B cell (primary cell): ENCODE results near the gene BIRC5. TPM values are rescaled to one million over a fixed set of nuclear protein-coding genes. Genes with fewer than 3 reads are reported as not detected.
"Not testable (repeated sequence)": the region's sequence is repeated elsewhere in the genome, so short reads cannot be mapped to it uniquely, and the experiment has no call there.

Source experiments
- ATAC-seq: fragments of 200-7000 bp; cut with Tn5 transposase; one replicate; pipeline ENCODE4 v1.10.0; 2021; ENCODE audit warnings: low read depth, mild to moderate bottlenecking, moderate number of reproducible peaks, moderate library complexity
- CTCF ChIA-PET: fragments of 350-600 bp; sonication (Branson Sonifier 250); formaldehyde crosslinking; loops from one replicate; lab custom pipeline; 2021; ENCODE audit warnings: antibody characterized with exemption, inconsistent platforms; lab: Charles Lee
- POLR2A ChIA-PET: fragments of 350-600 bp; sonication (Branson Sonifier 250); formaldehyde crosslinking; loops from one replicate; lab custom pipeline; 2021; ENCODE audit warnings: antibody characterized with exemption; lab: Charles Lee
- DNase-seq: peaks from one replicate; pipeline ENCODE4 v3.0.0; 2013
- H2AFZ ChIP-seq: 2 replicates; pipeline ENCODE4 v1.6.1; 2012; ENCODE audit warnings: mild to moderate bottlenecking, low read depth, low read length; ENCODE audit not compliant: insufficient read depth, poor library complexity, severe bottlenecking
- H3K27ac ChIP-seq, 2 donors: 1 replicate in 1 of 2; 2 replicates in 1 of 2; pipeline ENCODE4 v1.5.1; 2012 to 2013; ENCODE audit warnings: low read length in 2 of 2, mild to moderate bottlenecking in 2 of 2, moderate library complexity in 1 of 2
- H3K27me3 ChIP-seq, 4 experiments: fragments of 200-600 bp in 1 of 4; sonication (generic) in 1 of 4; replicated peaks in 1 of 4; 1 replicate in 2 of 4; 2 replicates in 2 of 4; pipeline versions ENCODE4 v1.6.1 to v1.7.0; 2013 to 2016; ENCODE audit warnings: low read length in 3 of 4, mild to moderate bottlenecking in 2 of 4, mixed read lengths in 1 of 4, moderate library complexity in 1 of 4; ENCODE audit not compliant: insufficient read depth in 4 of 4, control insufficient read depth in 3 of 4; ENCODE audit errors: control extremely low read depth in 1 of 4
- H3K36me3 ChIP-seq, 2 experiments: replicated peaks in 1 of 2; 1 replicate in 1 of 2; 2 replicates in 1 of 2; pipeline versions ENCODE4 v1.6.1 to v1.7.1; 2013; ENCODE audit warnings: low read length in 1 of 2; ENCODE audit not compliant: insufficient read depth in 2 of 2, control insufficient read depth in 1 of 2; ENCODE audit errors: control extremely low read depth in 1 of 2, extremely low read depth in 1 of 2
- H3K4me1 ChIP-seq, 2 donors: fragments of 200-600 bp in 1 of 2; sonication (generic) in 1 of 2; 1 replicate in 1 of 2; 2 replicates in 1 of 2; pipeline versions ENCODE4 v1.5.1 to v1.6.1; 2013 to 2017; ENCODE audit warnings: low read length in 2 of 2; ENCODE audit not compliant: control insufficient read depth in 2 of 2, insufficient read depth in 2 of 2
- H3K4me2 ChIP-seq: replicated peaks from 2 replicates; pipeline ENCODE3; 2012; ENCODE audit warnings: mild to moderate bottlenecking, low read depth, low read length; ENCODE audit not compliant: poor library complexity, severe bottlenecking
- H3K4me3 ChIP-seq, 5 experiments: fragments of 200-600 bp in 1 of 5; sonication (generic) in 1 of 5; 1 replicate in 3 of 5; 2 replicates in 2 of 5; pipeline versions ENCODE4 v1.5.1 to v1.7.0; 2011 to 2016; ENCODE audit warnings: low read length in 4 of 5, mild to moderate bottlenecking in 4 of 5, low read depth in 2 of 5, control low read depth in 1 of 5, moderate library complexity in 1 of 5; ENCODE audit not compliant: insufficient read depth in 1 of 5; ENCODE audit errors: control extremely low read depth in 1 of 5, extremely low read depth in 1 of 5
- H3K79me2 ChIP-seq: fragments of 200-600 bp; sonication (generic); one replicate; pipeline ENCODE4 v1.6.0; 2016; ENCODE audit warnings: low read length; ENCODE audit not compliant: control insufficient read depth, insufficient read depth
- H3K9ac ChIP-seq: fragments of 200-600 bp; sonication (generic); 2 replicates; pipeline ENCODE4 v1.6.1; 2017; ENCODE audit warnings: mild to moderate bottlenecking, low read length, moderate library complexity
- H3K9me3 ChIP-seq, 3 donors: one replicate each; pipeline versions ENCODE4 v1.6.1 to v1.7.1; 2013; ENCODE audit warnings: low read length in 2 of 3; ENCODE audit not compliant: control insufficient read depth in 2 of 3, insufficient read depth in 1 of 3; ENCODE audit errors: control extremely low read depth in 1 of 3
- H4K20me1 ChIP-seq: 2 replicates; pipeline ENCODE4 v1.6.0; 2012; ENCODE audit warnings: mild to moderate bottlenecking, low read length; ENCODE audit not compliant: insufficient read depth, control insufficient read depth, poor library complexity, severe bottlenecking
- H3K27ac Mint-ChIP-seq: one replicate; pipeline ENCODE4 v1.8.0; 2021; ENCODE audit warnings: mixed read lengths
- H3K27me3 Mint-ChIP-seq: one replicate; pipeline ENCODE4 v1.8.0; 2021; ENCODE audit warnings: mixed read lengths
- H3K4me1 Mint-ChIP-seq: one replicate; pipeline ENCODE4 v1.8.0; 2021; ENCODE audit warnings: mixed read lengths
- H3K4me3 Mint-ChIP-seq: one replicate; pipeline ENCODE4 v1.8.0; 2021; ENCODE audit warnings: mixed read lengths
- H3K9me3 Mint-ChIP-seq: one replicate; pipeline ENCODE4 v1.8.0; 2022; ENCODE audit warnings: mixed read lengths; ENCODE audit not compliant: insufficient read depth
- EZH2 ChIP-seq: IDR thresholded peaks from 2 replicates; pipeline ENCODE4 v1.6.1; 2012; ENCODE audit warnings: borderline replicate concordance, low read depth, mild to moderate bottlenecking, moderate library complexity, low read length; ENCODE audit not compliant: insufficient read depth, poor library complexity, severe bottlenecking
- WGBS: methylation state at CpG from one replicate; pipeline ENCODE4 v1.1.5; 2013; ENCODE audit warnings: missing lambda C conversion rate; ENCODE audit not compliant: insufficient coverage; 5-methylcytosine and 5-hydroxymethylcytosine counted together
- intact Hi-C: fragments of 100-400 bp; cut with micrococcal nuclease; formaldehyde crosslinking; loops from one replicate; pipeline ENCODE4 v1.10.0; 2022
- polyA plus RNA-seq: library from polyadenylated mRNA; depleted of rRNA; stranded (reverse); fragments of >200 nt; gene quantifications from 2 replicates; pipeline ENCODE4 v1.2.3, GENCODE V29; 2012
- total RNA-seq, 2 donors: library from RNA; stranded (reverse); fragments of 120-200 nt in 1 of 2; gene quantifications; 1 replicate in 1 of 2; 2 replicates in 1 of 2; pipeline versions ENCODE4 v1.2.3 to v1.2.4, GENCODE V29; 2013 to 2022
- TF ChIP-seq, protein P1 (sequence below): fragments of 200-600 bp; IDR thresholded peaks from one replicate; pipeline ENCODE4 v1.8.0; 2022; ENCODE audit warnings: antibody characterized with exemption, mild to moderate bottlenecking

The BIRC5 gene
- total and polyA plus RNA-seq, 2 donors (not counting 1 experiment from before 2014, with no cell fraction given), result 0.33 to 0.84 TPM

DNA sequence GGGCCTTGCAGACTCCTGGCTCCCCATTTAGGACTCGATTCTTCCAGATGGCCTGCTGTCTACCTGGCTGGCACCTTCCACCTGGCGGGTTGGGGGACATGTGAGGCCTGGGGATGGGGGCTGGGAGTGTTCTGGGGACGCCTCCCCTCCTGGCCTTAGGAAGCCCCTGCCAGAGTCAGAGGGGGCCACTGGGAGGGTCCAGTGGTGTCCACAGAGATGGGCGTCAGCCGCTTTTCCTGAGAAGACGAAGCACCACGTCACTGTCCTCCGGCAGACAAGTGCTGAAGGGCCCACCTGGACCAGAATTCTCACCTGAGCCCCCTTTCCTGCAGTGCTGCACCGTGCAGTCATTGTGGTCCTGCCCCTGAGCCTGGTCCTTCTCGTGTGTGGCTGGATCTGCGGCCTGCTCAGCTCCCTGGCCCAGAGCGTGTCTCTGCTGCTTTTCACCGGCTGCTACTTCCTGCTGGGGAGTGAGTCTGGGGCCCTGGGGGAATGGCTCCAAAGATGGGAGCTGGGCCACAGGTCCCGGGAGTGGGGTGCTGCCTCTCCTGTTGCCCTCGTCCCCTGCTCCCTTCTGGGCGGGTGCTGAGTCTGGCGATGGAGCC lies 20.3 kb downstream of the BIRC5 start:
- no peaks in the 10 kb centered on the region for H4K20me1 ChIP-seq
- no peak overlapping the region for H2AFZ ChIP-seq
- H3K9ac ChIP-seq, result no peak overlapping the region
- no peak for ATAC-seq
- H3K27ac ChIP-seq, result no peak overlapping the region
- peaks cover 17% of the 10 kb centered on the region for H3K27me3 Mint-ChIP-seq
- H3K4me1 Mint-ChIP-seq, result peaks cover 25% of the 10 kb centered on the region
- TF ChIP-seq, protein P1, sequence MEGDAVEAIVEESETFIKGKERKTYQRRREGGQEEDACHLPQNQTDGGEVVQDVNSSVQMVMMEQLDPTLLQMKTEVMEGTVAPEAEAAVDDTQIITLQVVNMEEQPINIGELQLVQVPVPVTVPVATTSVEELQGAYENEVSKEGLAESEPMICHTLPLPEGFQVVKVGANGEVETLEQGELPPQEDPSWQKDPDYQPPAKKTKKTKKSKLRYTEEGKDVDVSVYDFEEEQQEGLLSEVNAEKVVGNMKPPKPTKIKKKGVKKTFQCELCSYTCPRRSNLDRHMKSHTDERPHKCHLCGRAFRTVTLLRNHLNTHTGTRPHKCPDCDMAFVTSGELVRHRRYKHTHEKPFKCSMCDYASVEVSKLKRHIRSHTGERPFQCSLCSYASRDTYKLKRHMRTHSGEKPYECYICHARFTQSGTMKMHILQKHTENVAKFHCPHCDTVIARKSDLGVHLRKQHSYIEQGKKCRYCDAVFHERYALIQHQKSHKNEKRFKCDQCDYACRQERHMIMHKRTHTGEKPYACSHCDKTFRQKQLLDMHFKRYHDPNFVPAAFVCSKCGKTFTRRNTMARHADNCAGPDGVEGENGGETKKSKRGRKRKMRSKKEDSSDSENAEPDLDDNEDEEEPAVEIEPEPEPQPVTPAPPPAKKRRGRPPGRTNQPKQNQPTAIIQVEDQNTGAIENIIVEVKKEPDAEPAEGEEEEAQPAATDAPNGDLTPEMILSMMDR, result no peak
- TF ChIP-seq EZH2, result no peak
- H3K9me3 ChIP-seq, result peaks cover 0 to 13% (median 0%) of the 10 kb centered on the region in 3 donors
- H3K27ac Mint-ChIP-seq, result no peak overlapping the region
- ChIA-PET POLR2A (no interaction called here), CTCF (interaction anchor here (1.1 kb wide), 1 partner anchor 17 kb away, joined by 3 read pairs; no protein-coding TSS in a partner anchor)
- no peaks in the 10 kb centered on the region for H3K9me3 Mint-ChIP-seq
- H3K27me3 ChIP-seq, result peaks cover 0 to 40% (median 20%) of the 10 kb centered on the region in 4 experiments
- intact Hi-C loops, result no loop called here
- H3K4me3 ChIP-seq, result no peak overlapping the region
- no peaks in the 10 kb centered on the region for H3K36me3 ChIP-seq
- no peaks in the 10 kb centered on the region for H3K79me2 ChIP-seq
- DNase-seq, result no peak
- no peak overlapping the region for H3K4me3 Mint-ChIP-seq
- H3K4me2 ChIP-seq, result no peak overlapping the region
- WGBS, result 88% methylated on average over 16 of the region's 17 CpGs
- peaks cover 21 to 27% of the 10 kb centered on the region in 2 donors for H3K4me1 ChIP-seq

DNA sequence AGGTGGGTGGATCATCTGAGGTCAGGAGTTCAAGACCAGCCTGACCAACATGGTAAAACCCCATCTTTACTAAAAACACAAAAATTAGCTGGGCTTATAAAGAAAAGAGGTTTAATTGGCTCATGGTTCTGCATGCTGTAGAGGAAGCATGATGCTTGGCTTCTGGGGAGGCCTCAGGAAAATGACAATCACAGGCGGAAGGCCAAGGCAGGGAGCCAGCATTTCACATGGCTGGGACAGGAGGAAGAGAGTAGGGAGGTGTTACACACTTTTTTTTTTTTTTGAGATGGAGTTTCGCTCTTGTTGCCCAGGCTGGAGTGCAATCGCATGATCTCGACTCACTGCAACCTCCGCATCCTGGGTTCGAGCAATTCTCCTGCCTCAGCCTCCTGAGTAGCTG lies 21.0 kb downstream of the BIRC5 start:
- H3K9me3 Mint-ChIP-seq, H3K27ac Mint-ChIP-seq, H3K4me3 ChIP-seq, H3K9ac ChIP-seq, ATAC-seq, H3K4me3 Mint-ChIP-seq, intact Hi-C loops, H3K79me2 ChIP-seq, H3K4me2 ChIP-seq, H2AFZ ChIP-seq, H3K36me3 ChIP-seq, DNase-seq, H4K20me1 ChIP-seq, H3K27ac ChIP-seq: not testable (repeated sequence)
- CTCF ChIA-PET, result interaction anchor here (1.1 kb wide), 1 partner anchor 17 kb away, joined by 3 read pairs; no protein-coding TSS in a partner anchor
- Mint-ChIP-seq H3K27me3 (peaks cover 17% of the 10 kb centered on the region), H3K4me1 (peaks cover 31% of the 10 kb centered on the region)
- 86% methylated on average over 1 of the region's 6 CpGs for WGBS
- POLR2A ChIA-PET, result interaction anchor here (0.6 kb wide), 1 partner anchor 46 kb away, joined by 7 read pairs; no protein-coding TSS in a partner anchor
- H3K27me3 ChIP-seq, result peaks cover 0 to 36% (median 20%) of the 10 kb centered on the region in 4 experiments
- peaks cover 28 to 31% of the 10 kb centered on the region in 2 donors for H3K4me1 ChIP-seq
- peaks cover 0 to 18% (median 0%) of the 10 kb centered on the region in 3 donors for H3K9me3 ChIP-seq
